Activated gamma-delta T cell treated with anti-CD3 and anti-CD28 coated beads, Interleukin-2, amount 50 U/mL, for 16 hours (primary cell): ENCODE results near the gene EGFR.

Source experiments
- DNase-seq: peaks from one replicate; pipeline ENCODE4 v3.0.0-alpha.2; 2020; ENCODE audit warnings: low read depth

Gene EGFR

DNA sequence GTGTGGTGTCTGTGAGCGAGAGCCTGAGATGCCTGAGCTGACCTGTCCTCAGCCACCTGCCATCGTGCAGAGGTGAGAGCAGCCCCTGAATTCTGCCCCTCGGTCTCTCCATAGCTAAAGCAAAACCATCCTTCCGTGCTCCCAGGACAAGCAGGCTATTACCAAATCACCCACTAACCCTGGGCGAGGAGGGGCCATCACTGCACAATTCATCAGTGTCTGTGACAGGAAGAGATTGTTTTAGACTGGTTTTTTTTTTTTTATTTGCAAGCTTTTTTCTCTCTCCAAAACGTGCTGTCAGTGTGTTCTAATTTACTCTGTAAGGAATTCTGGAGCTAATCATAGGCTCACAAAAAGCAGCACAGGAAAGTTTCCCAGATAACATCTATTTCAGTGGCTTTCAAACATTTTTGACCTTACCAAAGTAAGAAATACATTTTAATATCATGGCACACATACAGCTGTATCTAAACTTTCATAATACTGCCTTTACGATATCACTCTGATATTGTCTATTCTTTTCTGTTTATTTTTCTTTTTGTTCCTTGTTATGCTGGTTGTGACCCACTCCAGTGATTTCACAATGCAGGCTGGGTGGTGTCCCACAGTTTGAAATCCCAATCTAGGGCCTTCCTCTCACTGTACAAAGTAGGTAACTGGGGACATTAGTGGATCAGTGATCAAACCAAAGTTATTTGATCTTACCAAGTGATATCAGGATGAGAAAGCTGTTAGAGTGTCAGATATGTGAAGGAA, 62.8 kb downstream of the EGFR start:
- DNase-seq = no peak

DNA sequence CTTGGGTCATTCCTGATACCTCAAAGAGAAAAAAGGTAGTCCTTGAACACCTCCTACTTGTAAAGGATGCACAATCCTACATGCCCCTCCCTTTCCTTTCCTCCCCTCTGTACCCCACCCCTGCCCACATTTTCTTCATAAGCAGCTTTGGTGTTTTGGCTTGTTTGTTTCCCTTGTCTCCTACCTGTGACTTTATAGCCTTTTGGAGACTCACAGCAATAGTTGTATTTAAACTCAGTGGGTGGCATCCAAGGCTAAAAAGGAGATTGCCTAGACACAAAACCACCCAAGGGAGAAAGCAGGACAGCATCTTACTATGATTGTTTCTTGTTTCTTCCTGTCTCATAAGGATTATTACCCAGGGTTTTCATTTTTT, 63.4 kb downstream of the EGFR start:
- DNase-seq = no peak

DNA sequence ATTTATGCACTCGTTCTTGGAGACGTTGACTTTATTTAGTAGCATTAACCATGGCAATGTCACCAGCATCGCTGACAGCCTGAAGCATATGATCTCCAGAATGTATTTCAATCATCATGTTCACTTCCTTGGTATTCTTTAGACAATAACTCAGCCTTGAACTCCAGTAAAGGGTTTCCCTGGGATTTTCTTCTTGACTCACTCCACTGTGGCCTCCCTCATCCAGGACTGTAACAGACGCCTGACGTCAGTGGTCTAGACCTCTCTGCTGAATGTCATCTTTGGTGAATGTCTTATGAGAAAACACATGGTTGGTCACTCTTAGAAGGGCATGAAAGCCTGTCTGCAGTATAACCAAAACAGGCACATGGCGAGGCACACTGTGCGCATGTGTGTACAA, 64.4 kb downstream of the EGFR start:
- DNase-seq = no peak

DNA sequence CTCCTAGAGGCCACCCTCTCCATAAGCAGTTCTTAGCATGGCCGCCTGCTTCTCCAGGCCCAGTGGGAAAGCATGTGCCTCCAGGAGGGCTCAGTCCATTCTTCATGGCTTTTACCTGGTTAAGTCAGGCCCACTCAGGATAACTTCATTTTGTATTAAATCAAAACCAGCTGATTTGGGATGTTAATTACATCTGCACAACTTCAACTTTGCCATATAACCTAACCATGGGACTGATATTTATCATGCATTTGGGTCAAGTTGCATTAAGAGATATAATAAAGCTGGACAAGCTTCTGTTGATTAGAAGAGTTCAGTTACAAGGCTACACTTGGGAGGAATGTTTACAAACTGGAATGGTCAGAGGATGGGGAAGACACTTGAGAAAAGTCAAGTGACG, 65.5 kb downstream of the EGFR start:
- no peak for DNase-seq

DNA sequence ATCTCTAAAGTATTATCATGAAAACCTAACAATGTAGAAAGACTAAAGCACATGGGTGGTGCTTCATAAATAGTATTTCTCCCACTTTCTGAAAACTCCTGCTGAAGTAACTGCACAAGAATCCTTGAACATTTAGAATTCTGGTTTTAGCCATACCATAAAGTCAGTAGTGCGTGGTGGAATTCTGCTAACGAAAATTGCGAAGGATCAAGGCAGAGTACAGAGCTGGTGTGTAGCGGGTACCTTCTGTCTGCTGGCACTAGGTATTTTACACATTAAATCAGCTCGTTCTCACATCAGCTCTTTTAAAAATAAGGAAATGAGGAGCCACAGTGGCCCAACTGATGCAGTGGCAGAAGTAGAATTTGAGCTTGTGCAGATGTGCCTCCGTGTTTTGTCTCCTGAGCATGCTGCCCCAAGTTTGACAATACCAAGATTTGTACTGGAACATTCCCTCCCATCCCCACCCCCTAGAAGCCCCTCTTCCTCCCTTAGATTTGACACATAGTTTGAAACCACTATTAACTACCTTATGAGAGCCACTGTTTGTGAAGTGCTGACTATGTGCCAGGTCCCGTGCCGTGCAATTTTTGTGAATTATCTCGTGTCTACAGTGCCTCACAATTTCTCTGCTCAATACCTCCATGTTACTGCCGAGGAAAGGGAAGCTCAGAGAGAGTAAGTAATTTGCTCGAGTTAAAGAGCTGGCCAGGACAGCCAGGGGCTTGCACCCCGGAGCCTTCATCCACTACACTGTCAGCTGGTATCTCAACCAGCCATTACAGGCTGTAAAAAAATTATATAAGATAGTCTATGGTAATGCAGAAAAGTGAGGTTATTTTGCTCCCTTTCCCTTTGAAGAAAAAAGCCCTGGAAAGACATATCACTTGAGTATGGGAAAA, 66.9 kb downstream of the EGFR start:
- DNase-seq = no peak

DNA sequence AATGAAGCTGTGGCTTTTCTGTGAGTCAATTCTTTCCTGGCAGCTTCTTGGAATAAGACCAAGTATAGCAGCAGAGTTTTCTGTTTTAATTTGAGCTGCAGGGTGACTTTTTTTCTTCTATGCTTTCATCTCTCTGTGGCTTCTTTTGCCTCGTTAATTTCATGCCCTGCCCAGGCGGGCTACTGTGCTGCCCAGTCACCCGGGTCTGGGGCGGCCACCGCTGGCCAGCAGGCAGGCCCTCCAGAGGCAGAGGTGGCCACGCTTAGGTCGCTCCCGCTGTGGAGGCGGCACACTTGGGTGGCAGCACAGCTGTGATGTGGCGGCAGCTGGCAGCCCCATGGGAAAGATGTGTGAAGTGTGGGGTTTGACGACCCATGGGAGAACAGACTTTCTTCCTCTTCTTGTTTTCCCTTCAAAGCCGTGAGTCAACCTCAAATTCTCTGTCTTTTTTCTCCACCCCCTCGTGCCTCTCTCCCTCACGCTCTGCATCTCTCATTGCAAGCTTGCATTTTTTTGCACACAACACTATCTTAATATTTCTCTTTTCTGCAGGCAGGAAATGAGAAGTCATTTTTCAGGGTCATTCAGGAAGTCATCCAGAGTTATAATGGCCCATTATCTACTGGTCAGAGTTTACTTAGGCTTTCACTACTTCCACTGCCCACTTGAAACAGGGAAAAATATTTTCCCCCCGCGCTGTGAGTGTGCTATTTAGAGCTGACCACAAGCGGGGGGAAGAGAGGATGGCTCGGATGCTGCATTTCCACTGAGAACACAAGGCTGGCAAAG, 67.8 kb downstream of the EGFR start:
- no peak for DNase-seq

DNA sequence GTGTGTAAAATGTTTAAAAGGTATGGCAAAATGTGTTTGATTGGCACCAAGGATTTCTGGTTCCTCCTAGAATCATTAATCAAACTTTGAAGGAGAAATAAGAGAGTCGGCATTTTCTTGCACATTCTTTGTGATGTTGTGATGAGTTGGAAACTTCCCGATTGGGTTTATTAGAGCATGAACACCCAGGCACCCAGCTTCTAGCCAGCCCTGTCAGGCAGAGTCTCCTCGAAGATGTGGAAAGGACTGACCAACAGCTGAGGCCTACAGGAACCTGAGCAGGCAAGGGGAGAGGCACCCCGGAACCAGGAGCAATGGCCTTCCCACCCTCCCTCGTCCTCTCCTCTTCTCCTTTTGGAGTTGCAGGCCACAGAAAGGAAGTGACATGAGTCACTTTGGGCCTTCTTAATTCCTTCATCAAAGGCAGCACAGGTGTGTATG, 68.7 kb downstream of the EGFR start:
- DNase-seq = no peak

DNA sequence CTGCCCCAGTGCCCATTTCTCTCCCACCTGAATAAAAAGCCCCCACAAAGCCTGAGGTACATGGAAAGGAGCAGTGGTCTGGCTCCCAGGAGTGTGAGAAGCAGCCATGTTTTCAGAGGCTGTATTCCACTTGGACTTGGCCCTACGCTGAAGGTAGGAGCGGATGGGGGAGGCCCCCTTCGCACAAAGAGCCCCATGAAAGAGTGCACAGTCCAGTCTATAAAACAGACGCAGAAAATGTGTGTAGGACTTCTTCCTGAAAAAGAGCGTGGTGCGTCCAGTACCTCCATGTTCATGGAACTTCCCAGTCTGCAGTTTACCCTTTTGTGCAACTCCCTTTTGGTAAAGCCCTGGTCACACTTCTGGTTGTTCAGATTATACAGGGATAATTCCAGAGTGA, 69.3 kb downstream of the EGFR start:
- DNase-seq = no peak

DNA sequence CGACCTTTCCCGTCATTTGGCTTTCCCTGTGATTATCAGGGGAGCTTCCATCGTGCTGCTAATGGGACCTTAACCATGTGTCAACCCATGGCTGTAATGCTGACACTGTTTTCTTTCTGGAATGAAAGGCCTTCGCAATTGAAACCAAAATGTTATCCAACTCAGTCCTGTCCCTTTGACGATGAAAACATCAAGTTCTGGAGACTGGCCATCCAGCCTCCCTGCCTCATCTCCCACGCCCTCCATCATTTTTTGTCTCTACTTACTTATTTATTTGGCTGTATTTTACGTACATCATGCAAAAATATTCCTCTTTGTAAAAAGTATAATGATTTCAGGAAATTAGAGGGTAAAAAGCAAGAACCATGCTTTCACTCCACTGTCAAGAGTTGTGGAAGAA, 69.8 kb downstream of the EGFR start:
- DNase-seq = no peak

DNA sequence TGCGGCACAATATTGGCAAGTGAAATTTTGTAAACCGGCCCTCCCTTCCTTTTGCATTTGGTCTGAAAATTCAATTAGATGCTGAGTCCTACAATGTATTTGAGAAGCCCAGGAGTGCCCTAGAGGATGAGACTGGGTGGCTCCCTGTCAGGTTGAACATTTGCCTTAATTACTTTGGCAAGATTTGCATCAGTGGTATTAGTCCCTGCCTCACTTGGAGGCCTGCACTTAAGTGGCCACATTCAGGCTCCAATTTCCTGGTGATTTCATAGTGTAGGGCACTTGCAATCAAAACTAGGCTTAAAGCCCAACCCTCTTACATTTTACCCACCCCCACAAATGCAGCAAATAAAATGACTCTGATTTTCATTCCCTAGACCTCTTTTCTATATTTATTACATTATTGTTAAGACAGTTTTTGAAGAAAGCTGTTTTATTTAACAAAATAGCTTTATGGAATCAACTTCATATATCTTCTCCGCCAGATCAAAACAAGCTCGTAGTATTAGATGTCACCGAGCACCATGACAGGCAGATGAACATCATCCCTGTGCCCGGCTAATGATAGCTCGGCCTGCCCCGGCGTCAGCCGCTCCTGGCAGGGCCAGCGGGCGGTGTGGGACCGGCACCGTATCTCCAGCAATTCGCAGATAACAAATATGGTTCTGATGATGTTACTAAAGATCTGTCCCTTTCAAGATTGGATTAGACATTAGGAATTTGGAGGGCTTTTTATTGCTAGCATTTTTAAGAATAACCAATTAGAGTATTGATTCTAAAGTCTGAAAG, 73.6 kb downstream of the EGFR start:
- no peak for DNase-seq

DNA sequence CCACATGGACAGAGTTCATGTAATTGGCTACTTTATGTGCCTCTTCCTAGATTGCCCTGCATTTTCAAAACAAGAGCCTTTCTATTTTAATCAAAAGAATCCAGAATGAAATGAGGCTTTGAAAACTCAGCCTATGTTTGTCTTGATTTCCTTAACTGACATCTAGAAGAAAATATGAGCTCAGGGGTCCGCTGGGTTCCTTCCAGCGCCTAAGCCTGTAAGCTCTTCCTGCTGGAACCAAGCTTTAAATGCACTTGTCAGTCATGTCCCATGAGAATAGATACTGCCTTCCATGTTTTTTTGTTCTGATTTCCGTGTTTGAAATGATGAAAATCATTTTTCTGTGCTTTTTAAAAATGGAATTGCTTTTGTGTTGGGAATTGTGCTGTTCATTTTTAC, 74.2 kb downstream of the EGFR start:
- DNase-seq = no peak

DNA sequence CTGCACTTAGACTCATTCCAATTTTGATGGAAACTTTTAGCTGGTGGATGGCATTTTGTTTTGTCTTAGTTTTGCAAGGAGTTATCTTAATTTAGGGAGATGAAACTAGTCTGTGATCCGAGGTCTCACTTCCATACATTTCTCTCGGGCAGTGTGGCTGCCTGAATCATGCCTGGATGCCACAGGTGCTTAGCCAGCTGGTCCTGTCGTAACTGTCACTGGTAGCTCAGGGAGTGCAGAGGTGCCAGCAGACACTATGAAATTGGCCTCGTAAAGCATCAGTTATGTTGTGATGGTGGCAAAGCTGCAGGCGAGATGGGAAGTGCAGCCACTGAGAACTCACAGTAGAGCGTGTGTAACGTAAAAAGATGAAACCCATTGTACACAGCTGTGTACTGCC, 74.9 kb downstream of the EGFR start:
- DNase-seq = no peak

DNA sequence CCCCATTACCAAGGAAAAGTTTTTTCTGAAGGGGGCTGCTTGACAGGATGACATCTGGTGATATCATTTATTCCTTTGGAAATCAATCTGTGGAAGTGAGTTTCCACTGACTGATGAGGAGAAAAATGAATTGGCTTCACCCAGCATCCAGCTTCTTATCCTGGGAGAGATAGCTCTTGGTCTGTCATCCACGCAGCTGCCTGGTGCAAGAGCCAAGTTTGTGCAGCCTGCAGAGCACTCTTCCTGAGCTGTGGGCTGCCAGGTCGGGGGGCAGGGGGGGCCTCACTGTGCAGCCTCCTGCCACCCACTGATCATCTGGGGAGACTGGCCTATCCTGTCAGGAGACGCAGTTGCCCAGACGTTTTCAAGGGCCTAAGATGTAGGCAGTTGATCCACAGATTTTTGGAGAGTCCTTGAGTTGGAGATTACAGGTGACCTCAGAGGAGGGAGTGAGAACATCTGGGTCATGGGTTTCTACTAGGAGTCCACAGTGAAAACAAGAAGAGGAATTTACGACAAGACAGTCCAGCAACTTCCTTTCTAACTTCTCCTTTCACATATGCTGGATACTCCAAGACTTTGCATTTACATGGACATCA, 75.4 kb downstream of the EGFR start:
- no peak for DNase-seq

DNA sequence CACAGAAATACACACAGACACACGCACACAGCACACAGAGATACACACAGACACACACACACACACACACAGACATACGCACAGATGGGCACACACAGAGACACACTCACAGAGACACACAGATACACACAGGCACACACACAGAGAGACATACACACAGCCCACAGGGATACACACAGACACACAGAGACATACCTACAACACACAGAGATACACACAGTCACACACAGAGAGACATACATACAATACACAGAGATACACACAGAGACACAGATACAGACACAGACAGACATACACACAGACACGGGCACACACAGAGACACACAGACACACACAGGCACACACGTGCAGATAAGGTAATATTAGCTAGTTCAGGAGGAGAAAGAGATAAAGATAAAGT, 76.9 kb downstream of the EGFR start:
- no peak for DNase-seq

DNA sequence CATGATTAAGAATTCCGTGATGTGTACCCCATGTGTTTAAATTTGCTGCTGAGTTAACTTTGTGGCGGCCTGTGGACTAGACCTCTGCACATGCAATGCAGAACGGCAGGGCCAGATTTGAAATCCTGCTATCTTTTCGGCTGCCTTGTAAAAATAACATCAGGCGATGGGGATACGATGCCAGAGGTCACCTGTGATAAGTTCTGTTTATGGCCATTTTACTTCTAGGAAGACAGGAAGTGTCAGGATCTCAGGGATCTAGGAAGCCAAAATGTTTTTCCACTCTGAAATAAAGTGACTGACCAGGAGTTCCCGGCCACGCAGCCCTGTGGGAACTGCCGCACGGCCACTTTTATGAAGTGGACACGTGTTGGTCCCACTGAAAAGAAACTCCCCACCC, 77.5 kb downstream of the EGFR start:
- DNase-seq = no peak

DNA sequence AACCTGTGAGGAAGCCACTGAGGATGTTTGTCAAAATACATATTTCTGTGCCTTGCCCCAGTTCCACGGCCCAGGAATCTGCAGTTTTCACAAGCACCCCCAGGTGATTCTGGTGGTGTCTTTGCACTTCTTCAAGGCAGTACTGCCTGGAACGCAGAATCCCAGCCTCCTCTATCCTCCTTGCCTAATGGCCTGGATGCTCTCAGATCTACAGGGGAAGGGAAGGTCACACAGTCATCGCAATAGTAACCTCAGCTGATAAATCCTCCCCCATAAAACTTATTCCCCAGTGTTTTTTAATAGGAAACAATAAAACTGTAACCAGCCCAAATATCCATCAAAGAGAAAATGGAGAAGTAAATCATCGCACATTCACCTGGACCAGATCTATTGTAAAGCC, 78.3 kb downstream of the EGFR start:
- no peak for DNase-seq

DNA sequence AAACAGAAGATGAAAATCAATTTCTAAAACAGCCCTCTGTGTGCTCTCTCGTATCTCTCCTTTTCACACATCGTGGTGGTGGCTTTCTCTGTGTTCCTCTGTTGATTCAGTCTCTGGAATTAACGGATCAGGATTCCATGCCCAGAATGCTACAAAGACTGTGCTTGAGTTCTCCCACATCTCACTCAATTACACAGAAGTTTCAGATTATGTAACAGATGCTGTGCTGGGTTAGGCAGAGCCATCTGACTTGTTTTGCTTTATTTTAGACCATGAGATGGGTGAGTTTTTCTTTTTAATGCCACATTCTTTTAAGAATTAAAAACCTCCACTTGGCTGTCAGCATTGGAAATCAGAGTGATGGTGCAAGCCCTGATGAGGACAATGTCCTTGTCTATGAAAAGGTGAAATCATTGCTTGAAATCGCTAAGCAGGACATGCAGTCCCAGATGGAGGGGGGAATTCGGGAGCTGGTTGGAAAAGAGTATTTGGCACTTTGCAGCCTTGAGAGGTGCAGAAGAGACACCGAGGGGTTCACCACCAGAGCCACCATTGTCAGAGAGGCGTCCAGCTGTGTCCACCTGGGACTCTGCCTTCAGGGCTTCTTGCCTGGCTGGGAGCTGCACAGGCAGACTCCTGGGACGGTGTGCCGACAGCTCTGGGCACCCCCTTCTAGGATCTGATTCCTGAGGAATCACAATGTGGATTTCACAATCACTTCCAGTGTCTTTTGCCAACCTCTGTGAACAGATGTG, 80.4 kb downstream of the EGFR start:
- no peak for DNase-seq

DNA sequence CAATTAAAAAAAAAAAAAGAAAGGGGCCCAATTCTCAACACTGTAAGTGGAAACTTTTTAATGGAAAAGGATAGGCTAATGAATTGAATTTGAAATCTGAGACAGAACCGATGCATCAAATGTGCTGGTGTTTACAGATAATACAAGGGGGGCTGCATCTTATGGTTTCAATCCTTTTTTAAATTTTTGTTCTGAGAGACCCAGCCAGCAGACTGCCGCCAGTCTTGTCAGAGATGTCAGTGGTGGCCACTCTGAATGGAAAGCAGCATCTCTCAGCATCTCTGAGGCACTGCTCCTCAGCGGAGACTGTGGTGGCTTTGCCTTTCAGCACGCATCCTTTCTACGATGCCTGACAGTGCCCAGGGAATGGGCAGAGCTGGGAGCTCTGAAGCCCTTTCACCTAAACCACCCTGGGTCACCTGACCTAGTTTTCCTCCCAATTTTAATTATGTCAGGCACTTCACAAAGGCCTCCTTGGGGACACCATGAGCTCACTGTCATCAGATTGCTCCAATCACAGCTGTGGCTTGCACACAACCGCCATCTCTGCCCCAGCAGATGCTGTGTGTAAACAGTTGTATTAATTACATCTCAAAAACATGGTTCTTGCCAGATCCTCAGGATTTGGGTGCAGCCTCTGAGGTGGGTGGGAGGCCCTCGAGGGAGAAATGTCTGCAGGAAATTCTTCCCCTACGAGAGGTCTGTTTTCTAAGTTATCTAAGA, 81.2 kb downstream of the EGFR start:
- DNase-seq = no peak

DNA sequence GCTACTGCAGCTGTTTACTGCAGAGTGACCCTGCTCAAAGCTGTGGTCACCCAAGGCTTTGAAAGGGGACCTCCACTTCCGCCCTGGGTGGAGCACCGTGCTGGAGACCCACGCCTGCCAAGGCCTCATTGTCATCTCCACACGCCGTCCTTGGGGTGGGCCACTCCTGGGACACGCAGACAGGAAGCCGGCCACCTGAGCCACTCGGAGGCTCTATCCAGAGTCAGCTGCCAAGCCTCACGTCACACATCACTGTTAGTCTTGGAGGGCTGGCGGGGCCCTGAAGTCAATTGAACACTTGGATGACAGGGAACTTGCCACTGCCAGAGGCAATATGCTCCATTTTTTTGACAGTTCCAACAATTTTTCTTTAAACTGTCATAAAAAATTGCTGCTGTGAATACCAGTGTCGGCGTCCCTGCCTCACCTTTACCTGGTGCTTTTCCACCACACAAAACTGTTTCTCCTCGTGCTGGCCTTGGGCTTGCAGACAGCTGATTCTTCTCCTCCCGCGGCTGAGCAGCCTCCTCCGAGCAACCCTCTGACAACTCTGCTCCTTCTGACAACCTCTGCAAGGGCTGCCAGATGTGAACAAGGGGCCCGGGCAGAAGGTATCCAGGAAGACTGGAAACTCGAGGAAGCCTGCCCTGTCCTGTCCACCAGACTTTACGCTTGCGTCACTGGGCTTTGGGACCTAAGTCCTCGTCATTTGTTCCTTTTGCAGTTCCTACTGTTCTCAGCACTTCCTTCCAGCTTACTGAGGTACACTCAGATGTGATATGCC, 81.9 kb downstream of the EGFR start:
- DNase-seq = no peak
